ENCODE results near the gene NRCAM. TPM values are rescaled to one million over a fixed set of nuclear protein-coding genes. Genes with fewer than 3 reads are reported as not detected.

The NRCAM gene
- total RNA-seq, 1 donor from 2014 or later = 0.26 TPM

DNA sequence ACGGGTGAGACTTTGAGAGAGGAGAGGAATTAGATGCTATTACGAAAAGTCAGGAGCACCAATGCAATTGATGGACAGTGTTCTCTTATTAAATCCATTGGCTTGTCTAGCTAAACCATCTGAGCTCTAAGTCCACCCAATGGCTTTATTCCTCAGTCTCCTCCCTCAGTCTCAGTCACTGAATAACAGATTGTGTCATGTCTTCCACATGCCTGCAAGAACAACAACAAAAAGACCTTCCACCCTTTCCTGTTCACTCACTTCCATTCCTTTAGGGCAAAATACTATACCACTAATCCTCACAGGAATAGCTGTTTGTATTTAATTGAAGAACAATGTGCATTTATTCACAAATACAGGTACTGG, 171.2 kb downstream of the NRCAM start:
- FAIRE-seq (no peak), DNase-seq (ENCODE audit: low read depth) (peak; percentile 73)
- TF ChIP-seq, protein P1, sequence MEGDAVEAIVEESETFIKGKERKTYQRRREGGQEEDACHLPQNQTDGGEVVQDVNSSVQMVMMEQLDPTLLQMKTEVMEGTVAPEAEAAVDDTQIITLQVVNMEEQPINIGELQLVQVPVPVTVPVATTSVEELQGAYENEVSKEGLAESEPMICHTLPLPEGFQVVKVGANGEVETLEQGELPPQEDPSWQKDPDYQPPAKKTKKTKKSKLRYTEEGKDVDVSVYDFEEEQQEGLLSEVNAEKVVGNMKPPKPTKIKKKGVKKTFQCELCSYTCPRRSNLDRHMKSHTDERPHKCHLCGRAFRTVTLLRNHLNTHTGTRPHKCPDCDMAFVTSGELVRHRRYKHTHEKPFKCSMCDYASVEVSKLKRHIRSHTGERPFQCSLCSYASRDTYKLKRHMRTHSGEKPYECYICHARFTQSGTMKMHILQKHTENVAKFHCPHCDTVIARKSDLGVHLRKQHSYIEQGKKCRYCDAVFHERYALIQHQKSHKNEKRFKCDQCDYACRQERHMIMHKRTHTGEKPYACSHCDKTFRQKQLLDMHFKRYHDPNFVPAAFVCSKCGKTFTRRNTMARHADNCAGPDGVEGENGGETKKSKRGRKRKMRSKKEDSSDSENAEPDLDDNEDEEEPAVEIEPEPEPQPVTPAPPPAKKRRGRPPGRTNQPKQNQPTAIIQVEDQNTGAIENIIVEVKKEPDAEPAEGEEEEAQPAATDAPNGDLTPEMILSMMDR (IDR thresholded peaks at IDR 0.05; ENCODE audit: insufficient read depth, low read length, severe bottlenecking) = no peak

DNA sequence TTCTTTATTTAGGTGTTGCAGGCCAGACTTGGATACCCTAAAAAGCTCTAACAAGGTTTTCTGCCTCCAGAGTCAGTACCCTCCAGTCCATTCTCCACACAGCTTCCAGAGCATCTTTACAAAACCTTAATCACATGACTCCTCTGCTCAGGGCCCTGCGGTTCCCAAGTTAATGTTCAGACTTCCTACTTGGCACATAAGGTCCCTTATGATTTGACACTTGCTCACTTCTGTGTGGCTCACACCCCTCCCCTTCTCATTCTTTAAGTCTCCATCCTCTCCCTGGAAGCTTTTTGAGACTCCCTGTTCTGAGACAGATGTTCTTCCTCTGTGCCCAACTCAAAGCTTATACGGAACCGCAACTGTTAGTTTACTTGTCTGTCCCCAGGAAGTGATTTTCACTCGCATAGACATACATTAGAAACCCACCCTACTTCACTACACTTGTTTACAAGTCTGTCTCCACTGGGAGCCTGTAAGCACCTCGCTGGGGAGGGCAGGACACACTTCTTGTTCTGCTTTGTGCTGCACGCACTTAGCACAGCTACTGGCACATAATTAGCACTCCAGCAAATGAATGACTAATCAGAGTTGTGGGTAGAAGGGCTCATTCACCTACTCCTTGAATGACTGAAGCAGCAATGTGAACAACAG, 171.8 kb downstream of the NRCAM start:
- Histone ChIP-seq H3K36me3 (ENCODE audit: control insufficient read depth, insufficient read depth, low read length) (no peaks in the 10 kb centered on the region), H3K4me3 (ENCODE audit: low read depth, low read length) (no peak overlapping the region), H3K27me3 (ENCODE audit: control insufficient read depth, insufficient read depth, low read length) (no peaks in the 10 kb centered on the region)
- DNase-seq (ENCODE audit: low read depth) (no peak), FAIRE-seq (no peak)
- TF ChIP-seq, protein P1 (IDR thresholded peaks at IDR 0.05; ENCODE audit: insufficient read depth, low read length, severe bottlenecking) = no peak

More for the DNA sequence above, 171.2 kb downstream of the NRCAM start:
- H3K27me3 ChIP-seq (ENCODE audit: control insufficient read depth, insufficient read depth, low read length) = no peaks in the 10 kb centered on the region
- H3K4me3 ChIP-seq (ENCODE audit: low read depth, low read length) = no peak overlapping the region
- no peaks in the 10 kb centered on the region for H3K36me3 ChIP-seq (ENCODE audit: control insufficient read depth, insufficient read depth, low read length)

DNA sequence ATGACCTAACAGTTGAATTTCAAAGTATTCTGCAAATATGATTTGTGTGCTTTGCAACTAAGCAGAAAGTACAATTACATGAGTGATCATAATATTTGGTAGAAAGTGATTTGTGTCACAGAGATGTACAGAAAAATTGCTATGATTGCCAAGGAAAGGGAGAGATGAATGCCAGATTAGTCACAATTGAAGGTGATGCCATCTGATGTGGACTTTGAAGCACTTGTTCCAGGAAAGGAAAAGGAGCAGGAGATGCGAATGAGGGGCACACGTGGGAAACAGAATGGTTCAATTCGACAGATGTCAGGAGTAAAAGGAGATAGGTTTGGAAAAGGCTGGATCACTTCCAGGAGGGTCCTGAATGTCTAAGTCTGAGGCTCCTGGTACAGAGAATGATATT, 173.0 kb downstream of the NRCAM start:
- Histone ChIP-seq H3K27me3 (ENCODE audit: control insufficient read depth, insufficient read depth, low read length) (no peaks in the 10 kb centered on the region), H3K4me3 (ENCODE audit: low read depth, low read length) (no peak overlapping the region), H3K36me3 (ENCODE audit: control insufficient read depth, insufficient read depth, low read length) (no peaks in the 10 kb centered on the region)
- TF ChIP-seq, protein P1 (IDR thresholded peaks at IDR 0.05; ENCODE audit: insufficient read depth, low read length, severe bottlenecking) = no peak
- FAIRE-seq = no peak
- DNase-seq (ENCODE audit: low read depth) = no peak

DNA sequence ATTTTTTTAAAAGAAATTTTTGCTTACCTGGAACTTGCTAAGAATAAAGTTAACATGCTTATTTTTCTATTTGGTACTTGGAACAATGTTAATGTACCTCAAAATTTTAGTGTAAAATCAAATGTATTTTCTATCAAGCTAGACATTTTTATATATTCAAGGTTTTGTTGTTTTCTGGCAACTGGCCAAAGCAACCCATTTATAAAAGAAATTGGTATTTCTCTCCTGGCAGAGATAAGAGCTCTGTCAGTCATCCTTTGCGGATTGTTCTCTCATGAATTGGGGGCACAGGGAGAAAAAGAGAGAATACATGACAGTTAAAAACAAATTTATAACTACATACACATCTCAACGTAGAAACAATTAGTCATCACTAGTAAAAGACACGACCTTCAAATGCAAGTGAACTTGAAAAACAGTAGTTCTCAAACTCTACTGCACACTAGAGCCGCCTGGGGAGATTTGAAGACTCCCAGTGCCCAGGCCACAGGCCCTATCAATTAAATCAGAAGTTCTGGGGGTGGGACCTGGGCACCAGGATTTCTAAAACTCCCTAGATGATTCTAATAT, 173.7 kb downstream of the NRCAM start:
- TF ChIP-seq, protein P1 (IDR thresholded peaks at IDR 0.05; ENCODE audit: insufficient read depth, low read length, severe bottlenecking) = no peak
- no peaks in the 10 kb centered on the region for H3K36me3 ChIP-seq (ENCODE audit: control insufficient read depth, insufficient read depth, low read length)
- no peaks in the 10 kb centered on the region for H3K27me3 ChIP-seq (ENCODE audit: control insufficient read depth, insufficient read depth, low read length)
- no peak overlapping the region for H3K4me3 ChIP-seq (ENCODE audit: low read depth, low read length)
- DNase-seq (ENCODE audit: low read depth) = no peak
- no peak for FAIRE-seq

DNA sequence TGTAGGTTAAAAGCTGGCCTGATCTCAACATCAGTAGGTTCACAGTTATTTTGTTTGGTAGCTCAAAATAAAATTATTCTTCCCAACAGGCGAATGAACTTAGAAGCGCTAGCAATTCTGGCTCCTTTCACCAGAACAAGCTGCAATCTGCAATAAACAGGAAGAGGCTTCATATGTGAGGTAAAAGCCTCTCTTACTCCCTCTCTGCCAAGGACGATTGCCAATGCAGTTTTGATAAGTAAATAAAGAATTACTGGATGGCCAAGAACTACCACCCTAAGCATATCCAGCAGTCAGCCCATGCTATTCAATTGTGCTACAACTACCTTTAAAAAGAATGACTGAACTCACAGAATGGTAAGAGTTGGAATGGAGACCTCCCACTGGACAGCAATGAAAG, 176.1 kb downstream of the NRCAM start:
- Histone ChIP-seq H3K36me3 (ENCODE audit: control insufficient read depth, insufficient read depth, low read length) (no peaks in the 10 kb centered on the region), H3K4me3 (ENCODE audit: low read depth, low read length) (no peak overlapping the region), H3K27me3 (ENCODE audit: control insufficient read depth, insufficient read depth, low read length) (no peaks in the 10 kb centered on the region)
- FAIRE-seq = no peak
- TF ChIP-seq, protein P1 (IDR thresholded peaks at IDR 0.05; ENCODE audit: insufficient read depth, low read length, severe bottlenecking) = no peak
- DNase-seq (ENCODE audit: low read depth) = no peak

DNA sequence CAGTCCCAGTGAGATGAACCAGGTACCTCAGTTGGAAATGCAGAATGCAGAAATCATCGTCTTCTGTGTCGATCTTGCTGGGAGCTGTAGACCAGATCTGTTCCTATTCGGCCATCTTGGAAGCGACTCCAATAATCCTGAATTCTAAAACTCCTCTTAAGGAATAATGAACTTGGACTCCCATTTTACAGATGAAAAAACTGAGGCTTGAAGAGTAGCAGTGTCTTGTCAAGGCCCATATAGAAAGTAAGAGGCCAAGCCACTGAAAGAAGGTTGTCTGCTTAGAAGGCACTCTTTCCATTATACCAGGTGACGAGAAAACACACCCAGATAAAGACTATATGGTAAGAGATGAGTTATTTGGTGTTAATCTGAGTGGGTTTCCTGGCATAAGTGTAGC, 177.5 kb downstream of the NRCAM start:
- Histone ChIP-seq H3K36me3 (ENCODE audit: control insufficient read depth, insufficient read depth, low read length) (no peaks in the 10 kb centered on the region), H3K27me3 (ENCODE audit: control insufficient read depth, insufficient read depth, low read length) (no peaks in the 10 kb centered on the region), H3K4me3 (ENCODE audit: low read depth, low read length) (no peak overlapping the region)
- TF ChIP-seq, protein P1 (IDR thresholded peaks at IDR 0.05; ENCODE audit: insufficient read depth, low read length, severe bottlenecking) = no peak
- DNase-seq (ENCODE audit: low read depth) (no peak), FAIRE-seq (no peak)
